A549 (cell line): ENCODE data around the gene DNMT3A.

Experiments used
- HDAC2 ChIP-seq: fragments of 200-600 bp; sonication (generic); IDR thresholded peaks from 2 replicates; pipeline ENCODE4 v1.6.1; 2016
- RCOR1 ChIP-seq: fragments of 150-350 bp; IDR thresholded peaks from 2 replicates; pipeline ENCODE4 v1.6.1; 2014; ENCODE audit warnings: antibody characterized with exemption, low read length, low read depth
- TF ChIP-seq, protein P1 (sequence below): fragments of >200 bp; sonication (Bioruptor Twin); formaldehyde crosslinking; IDR thresholded peaks from 3 replicates; pipeline ENCODE4 v1.5.1; 2016
- TF ChIP-seq, protein P2 (sequence below): IDR thresholded peaks from 2 replicates; pipeline ENCODE4 v1.6.1; 2012

DNA sequence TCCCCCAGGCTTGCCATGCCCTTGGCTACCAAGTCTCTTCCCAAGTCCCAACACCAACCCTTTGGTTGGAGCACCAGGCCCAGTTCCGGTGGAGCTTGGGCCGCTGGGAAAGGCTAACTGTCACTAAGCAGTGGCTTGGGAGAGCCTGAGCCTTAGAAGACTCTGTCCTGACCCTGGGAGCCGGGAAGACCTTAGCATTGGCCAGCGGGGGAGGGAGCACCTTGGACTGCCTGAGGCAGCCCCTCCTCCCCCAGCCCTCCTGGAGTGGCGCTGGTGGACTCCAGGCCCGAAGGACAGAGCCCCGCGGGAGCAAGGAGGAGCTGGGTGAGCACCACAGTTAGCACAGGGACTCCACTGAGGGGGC lies 110.8 kb downstream of the DNMT3A start:
- TF ChIP-seq, protein P1, sequence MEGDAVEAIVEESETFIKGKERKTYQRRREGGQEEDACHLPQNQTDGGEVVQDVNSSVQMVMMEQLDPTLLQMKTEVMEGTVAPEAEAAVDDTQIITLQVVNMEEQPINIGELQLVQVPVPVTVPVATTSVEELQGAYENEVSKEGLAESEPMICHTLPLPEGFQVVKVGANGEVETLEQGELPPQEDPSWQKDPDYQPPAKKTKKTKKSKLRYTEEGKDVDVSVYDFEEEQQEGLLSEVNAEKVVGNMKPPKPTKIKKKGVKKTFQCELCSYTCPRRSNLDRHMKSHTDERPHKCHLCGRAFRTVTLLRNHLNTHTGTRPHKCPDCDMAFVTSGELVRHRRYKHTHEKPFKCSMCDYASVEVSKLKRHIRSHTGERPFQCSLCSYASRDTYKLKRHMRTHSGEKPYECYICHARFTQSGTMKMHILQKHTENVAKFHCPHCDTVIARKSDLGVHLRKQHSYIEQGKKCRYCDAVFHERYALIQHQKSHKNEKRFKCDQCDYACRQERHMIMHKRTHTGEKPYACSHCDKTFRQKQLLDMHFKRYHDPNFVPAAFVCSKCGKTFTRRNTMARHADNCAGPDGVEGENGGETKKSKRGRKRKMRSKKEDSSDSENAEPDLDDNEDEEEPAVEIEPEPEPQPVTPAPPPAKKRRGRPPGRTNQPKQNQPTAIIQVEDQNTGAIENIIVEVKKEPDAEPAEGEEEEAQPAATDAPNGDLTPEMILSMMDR = no peak
- TF ChIP-seq HDAC2 = no peak
- TF ChIP-seq, protein P2, sequence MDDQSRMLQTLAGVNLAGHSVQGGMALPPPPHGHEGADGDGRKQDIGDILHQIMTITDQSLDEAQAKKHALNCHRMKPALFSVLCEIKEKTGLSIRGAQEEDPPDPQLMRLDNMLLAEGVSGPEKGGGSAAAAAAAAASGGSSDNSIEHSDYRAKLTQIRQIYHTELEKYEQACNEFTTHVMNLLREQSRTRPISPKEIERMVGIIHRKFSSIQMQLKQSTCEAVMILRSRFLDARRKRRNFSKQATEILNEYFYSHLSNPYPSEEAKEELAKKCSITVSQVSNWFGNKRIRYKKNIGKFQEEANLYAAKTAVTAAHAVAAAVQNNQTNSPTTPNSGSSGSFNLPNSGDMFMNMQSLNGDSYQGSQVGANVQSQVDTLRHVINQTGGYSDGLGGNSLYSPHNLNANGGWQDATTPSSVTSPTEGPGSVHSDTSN = no peak
- TF ChIP-seq RCOR1 = no peak
